ENCODE measurements around the gene TPRA1.

Gene TPRA1

DNA sequence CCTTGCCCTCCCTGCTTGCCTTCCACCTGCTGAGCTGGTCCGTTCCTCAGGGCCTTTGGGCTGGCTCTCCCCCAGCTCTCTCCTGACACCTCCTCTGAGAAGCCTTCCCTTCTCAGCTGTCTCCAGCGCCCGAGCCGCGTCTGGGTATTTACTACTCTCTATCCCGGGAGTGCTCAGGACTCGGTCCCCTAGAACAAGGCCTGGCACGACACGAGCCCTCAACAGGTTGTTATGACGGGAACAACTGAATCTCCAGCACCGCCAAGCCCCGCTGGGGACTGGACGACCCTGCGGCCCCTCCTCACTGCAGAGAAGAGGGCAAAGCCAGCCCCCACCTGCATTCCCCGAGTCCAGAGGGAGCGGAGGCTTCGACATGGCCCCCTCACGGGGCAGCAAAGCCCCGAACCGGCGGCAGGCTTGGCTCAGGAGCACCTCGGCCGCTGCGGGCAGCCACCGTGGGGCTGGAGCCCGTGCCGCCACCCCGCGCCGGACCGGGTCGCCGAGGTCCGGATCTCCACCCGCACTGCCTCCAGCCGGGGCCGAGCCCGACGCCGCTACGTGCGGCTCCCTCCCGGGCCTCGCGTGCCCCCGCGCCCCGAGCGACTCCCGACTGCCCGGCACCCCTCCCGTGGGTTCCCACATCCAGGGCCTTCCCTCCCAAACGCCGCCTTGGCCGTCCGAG, 792 bp downstream of the TPRA1 start:
- peak; percentile 13 for DNase-seq

DNA sequence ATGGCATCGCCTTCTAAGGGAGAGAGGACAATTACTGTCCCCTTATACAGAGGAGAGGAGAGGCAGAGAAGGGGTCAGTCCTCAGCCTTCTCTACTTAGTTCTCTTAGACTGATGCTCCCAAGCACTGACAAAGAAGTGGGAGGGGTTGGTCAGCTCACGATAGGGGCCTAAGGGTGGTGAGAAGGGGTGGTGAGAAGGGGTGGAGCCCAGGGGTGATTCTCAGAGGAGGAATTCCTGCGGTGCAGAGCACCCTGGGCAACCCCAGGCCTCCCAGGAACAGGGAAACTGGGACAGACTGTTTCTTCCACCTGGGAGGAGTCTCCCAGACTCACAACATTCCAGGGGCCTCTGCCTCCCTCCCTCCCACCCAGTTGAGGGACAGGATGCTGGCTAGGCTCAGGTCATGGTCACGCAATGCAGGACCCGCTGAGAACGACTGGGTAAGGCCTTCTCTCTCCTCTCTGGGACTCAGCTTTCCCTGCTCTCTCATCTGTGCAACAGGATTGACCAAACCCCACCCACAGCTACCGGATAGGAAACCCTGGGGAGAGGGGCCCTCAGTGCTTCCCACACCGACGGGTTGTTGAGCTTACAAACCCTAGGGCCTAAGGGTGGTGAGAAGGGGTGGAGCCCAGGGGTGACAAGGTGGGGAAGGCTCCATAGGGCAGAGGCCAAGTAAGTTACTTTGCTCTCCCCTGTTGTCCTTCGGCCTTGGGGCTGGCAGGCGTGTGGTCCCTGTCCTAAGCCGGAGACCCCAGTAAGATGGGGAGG, 1.5 kb downstream of the TPRA1 start:
- DNase-seq, result peak; percentile 78

- no peak for DNase-seq
These were observed 2.7 kb downstream of the TPRA1 start for GRCh38 chr3:127587876-127588275.

DNA sequence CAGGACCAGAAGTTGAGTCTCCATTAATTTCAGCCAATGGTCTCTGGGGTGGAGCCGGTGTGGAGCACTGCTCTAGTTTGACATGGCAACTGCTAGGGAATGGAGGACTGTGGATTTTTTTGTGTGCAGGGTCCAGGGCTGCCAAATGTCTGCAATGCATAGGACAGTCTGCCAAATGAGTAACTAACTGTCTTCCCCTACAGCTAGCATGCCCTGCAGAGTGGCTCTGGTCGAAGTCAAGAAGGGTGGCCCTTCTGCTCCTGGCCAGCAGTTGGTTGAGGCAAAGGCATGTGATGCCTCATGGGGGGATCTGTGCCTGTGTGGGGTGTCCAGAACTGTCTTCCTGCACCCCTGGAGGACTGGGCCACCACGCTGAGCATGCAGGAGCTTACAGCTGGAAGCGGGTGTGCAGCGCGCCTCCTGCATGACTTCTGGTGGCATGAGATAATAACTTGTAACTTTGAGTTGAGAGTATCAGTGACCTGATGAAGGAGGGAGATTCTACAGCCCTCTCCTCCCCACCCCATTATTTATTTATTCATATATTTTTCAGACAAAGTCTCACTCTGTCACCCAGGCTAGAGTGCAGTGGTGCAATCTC, 4.6 kb downstream of the TPRA1 start:
- DNase-seq, result no peak

- DNase-seq, result no peak
These were observed 5.2 kb downstream of the TPRA1 start for GRCh38 chr3:127585163-127585812.

DNA sequence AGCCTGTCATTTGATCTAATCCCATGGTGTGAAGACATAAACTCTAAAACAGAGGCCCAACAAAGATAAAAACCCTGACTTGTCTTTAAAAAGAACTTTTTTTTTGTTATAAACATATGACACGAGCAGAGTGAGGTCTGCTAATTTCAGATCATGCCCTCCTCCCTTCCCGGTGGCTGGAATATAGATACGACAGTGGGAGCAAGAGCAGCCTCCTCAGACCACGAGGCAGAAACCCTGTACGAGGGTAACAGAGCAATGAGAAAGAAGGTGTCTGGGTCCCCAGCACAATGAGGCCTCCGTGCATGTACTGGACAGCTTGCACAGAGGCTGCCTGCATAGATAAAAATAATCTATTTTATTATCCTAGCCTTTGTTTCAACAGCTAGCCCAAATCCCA, 5.8 kb downstream of the TPRA1 start:
- DNase-seq, result no peak

- DNase-seq, result no peak
These were observed 10.0 kb downstream of the TPRA1 start for GRCh38 chr3:127580327-127581060.

- no peak for DNase-seq
These were observed 11.7 kb downstream of the TPRA1 start for GRCh38 chr3:127578802-127579201.

- DNase-seq, result no peak
These were observed 12.4 kb downstream of the TPRA1 start for GRCh38 chr3:127578168-127578567.

GRCh38 chr3:127577448-127577847, 13.1 kb downstream of the TPRA1 start:
- no peak for DNase-seq

DNA sequence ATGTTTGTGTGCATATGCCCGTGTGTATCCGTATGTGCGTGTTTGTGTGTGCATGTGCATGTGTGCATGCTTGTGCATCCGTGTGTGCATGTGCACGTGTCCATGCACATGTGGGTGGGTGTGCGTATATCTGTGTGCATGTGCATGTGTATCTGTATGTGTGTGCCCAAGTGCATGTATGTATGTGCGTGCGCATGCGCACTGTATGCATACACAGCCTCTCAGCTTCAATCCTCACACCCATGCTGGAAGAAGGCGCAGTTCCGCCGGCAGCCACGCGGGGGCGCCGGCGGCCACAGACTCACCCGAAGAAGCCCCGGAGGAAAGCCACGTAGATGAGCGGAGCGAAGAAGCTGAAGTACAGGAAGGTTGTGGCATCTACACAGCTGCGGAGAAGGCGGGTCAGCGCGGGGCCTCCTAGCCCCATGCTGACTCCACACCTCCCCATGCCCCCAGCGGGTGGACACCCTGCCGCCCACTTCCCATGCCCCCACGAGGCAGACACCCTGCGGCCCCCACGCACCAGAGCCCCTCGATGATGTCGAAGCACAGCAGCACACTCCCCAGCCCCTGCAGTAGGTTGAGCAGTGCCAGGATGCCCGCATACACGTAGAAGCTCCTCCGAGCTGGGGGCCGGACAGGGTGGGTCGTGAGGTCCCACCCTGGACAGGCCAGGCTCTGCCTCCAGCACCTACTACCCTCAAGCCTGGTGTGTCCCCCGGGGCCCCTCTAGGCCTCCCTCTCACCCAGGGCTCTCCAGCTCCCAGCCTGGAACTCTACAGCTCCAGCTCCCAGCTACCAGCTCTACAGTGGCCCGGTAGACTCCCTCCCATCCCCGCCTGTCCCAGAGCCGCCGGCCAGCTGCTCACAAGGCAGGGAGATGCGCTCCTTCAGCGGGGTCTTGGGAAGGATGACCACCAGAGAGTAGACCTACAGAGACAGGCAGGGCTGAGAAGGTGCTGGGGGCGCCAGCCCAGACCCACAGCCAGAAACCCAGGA, 15.4 kb downstream of the TPRA1 start:
- peak; percentile 88 for DNase-seq

GRCh38 chr3:127573912-127574311, 16.6 kb downstream of the TPRA1 start:
- DNase-seq, result no peak

- DNase-seq, result no peak
These were observed 17.1 kb downstream of the TPRA1 start for GRCh38 chr3:127573401-127573800.

DNA sequence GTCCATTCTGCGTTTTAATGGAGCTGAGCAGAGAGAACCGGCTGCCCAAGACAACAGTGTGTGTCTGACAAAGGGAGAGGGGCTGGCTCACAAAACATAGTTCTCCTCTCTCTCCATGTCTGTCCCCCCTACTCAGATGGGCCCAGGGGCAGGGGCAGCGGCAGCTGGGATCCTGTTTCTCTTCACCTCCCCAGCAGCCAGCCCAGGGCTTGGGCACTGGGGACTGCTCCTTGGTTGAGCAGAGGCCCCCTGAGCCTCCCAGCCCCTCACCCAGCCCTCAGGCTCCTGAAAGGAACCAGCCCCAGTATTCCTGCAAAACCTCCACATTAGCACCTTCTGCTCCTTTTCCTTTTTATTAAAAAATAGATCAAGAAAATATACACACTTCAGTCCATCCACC, 17.8 kb downstream of the TPRA1 start:
- DNase-seq, result no peak

- DNase-seq, result no peak
These were observed 18.3 kb downstream of the TPRA1 start for GRCh38 chr3:127572186-127572585.

- no peak for DNase-seq
These were observed 20.0 kb downstream of the TPRA1 start for GRCh38 chr3:127570520-127570919.

DNA sequence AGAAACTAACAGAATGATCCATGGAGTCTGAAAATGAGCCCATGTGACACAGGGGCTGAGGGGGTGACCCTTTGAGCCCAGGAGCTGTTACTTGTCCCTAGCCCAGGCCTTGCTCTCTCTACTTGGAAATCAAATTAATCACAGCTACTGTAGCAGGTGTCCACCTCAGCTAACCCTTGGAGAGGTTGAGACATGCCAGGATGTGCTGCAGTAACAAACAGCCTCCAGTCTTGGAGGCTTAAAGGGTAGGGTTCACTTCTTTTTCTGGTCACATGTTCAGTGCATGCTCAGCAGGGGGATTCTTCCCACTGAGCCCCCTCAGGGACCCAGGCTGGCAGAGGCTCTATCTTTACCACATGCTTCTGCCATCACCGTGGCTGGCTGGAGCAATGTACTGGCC, 21.4 kb downstream of the TPRA1 start:
- DNase-seq, result no peak

- no peak for DNase-seq
These were observed 21.9 kb downstream of the TPRA1 start for GRCh38 chr3:127568586-127568985.

- DNase-seq, result peak; percentile 7
These were observed 23.7 kb downstream of the TPRA1 start for GRCh38 chr3:127566833-127567232.

DNA sequence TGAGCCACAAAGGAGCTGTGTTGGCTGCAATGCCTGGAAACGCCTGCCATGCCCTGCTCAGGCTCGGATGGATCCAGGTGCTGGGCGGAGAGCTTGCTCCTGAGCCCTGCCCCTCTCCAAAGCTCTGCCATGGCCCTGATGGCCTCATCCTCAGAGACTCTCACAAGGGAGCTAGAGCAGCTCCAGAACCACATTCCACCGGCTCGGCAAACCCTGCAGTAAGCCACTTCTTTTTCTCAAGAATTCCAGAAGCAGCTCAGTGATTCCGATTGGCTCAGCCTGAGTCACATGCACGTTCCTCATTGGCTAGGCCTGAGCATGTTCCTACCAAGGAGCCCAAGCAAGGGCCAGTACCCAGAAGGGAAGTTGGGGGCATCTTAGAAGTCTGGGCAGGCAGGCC, 24.8 kb downstream of the TPRA1 start:
- DNase-seq, result no peak

GRCh38 chr3:127560051-127560787, 30.3 kb downstream of the TPRA1 start:
- no peak for DNase-seq

Measured in fibroblast of skin of back (primary cell).